ENCODE results near the gene GLP2R. TPM values are rescaled to one million over a fixed set of nuclear protein-coding genes. Genes with fewer than 3 reads are reported as not detected.

The GLP2R gene
- total RNA-seq, 2 experiments from 2014 or later: not detected

- Histone ChIP-seq H2AFZ (ENCODE audit: low read length) (no peak overlapping the region), H3K4me1 (ENCODE audit: insufficient read depth, low read length, poor library complexity, severe bottlenecking) (no peaks in the 10 kb centered on the region), H3K9me3 (ENCODE audit: low read length) (no peaks in the 10 kb centered on the region), H3K79me2 (ENCODE audit: insufficient read depth, low read depth, low read length) (no peaks in the 10 kb centered on the region), H3K27ac (ENCODE audit: low read depth, low read length, poor library complexity, severe bottlenecking) (no peak overlapping the region), H3K4me2 (ENCODE audit: low read length) (no peak overlapping the region), H3K4me3 (ENCODE audit: low read depth, low read length, poor library complexity, severe bottlenecking) (no peak overlapping the region), H3K9me2 (ENCODE audit: insufficient read depth, low read length) (no peaks in the 10 kb centered on the region), H4K20me1 (ENCODE audit: insufficient read depth, low read length) (no peaks in the 10 kb centered on the region), H3K36me3 (ENCODE audit: insufficient read depth, low read length) (no peaks in the 10 kb centered on the region)
- intact Hi-C loops (cut with micrococcal nuclease; ENCODE audit: unreplicated experiment): no loop called here
- no TSS peak for BruUV-seq (replicated peaks)
- ChIA-PET CTCF (ENCODE audit: unreplicated experiment) (no interaction called here), POLR2A (no interaction called here)
- TF ChIP-seq, protein P1, sequence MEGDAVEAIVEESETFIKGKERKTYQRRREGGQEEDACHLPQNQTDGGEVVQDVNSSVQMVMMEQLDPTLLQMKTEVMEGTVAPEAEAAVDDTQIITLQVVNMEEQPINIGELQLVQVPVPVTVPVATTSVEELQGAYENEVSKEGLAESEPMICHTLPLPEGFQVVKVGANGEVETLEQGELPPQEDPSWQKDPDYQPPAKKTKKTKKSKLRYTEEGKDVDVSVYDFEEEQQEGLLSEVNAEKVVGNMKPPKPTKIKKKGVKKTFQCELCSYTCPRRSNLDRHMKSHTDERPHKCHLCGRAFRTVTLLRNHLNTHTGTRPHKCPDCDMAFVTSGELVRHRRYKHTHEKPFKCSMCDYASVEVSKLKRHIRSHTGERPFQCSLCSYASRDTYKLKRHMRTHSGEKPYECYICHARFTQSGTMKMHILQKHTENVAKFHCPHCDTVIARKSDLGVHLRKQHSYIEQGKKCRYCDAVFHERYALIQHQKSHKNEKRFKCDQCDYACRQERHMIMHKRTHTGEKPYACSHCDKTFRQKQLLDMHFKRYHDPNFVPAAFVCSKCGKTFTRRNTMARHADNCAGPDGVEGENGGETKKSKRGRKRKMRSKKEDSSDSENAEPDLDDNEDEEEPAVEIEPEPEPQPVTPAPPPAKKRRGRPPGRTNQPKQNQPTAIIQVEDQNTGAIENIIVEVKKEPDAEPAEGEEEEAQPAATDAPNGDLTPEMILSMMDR (conservative IDR thresholded peaks at IDR 0.05; ENCODE audit: low read length): no peak
- TF ChIP-seq EZH2phosphoT487 (IDR thresholded peaks at IDR 0.05; ENCODE audit: borderline replicate concordance, low read depth, low read length): no peak
- no peak for DNase-seq (ENCODE audit: low spot score)
These were observed 86.7 kb downstream of the GLP2R start for GRCh38 chr17:9912121-9913099.

DNA sequence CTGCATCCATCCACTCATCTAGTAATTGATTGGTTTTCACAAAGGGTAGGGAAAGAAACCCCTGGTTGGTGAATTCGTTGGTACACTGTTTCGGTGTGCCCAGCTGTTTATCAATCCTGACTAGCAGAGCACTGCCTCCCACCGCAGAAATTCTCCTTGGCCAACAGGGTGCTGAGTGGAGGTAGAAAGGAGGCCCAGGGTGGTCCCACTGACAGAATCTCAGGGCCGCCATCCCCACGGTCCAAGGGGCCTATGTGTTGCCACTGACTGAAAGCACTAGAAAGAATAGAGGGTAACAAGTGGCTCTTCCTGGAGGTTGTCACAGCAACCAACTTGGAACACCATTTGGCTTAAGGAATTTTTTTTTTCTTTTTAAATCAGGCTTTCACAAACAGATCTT is 87.8 kb downstream of the GLP2R start:
- no peaks in the 10 kb centered on the region for H4K20me1 ChIP-seq (ENCODE audit: insufficient read depth, low read length)
- no peak overlapping the region for H3K4me2 ChIP-seq (ENCODE audit: low read length)
- BruUV-seq (replicated peaks): no TSS peak
- CTCF ChIA-PET (ENCODE audit: unreplicated experiment): no interaction called here
- H3K9me3 ChIP-seq (ENCODE audit: low read length): no peaks in the 10 kb centered on the region
- POLR2A ChIA-PET: no interaction called here
- no peaks in the 10 kb centered on the region for H3K79me2 ChIP-seq (ENCODE audit: insufficient read depth, low read depth, low read length)
- no peaks in the 10 kb centered on the region for H3K4me1 ChIP-seq (ENCODE audit: insufficient read depth, low read length, poor library complexity, severe bottlenecking)
- DNase-seq (ENCODE audit: low spot score): no peak
- no peak overlapping the region for H3K27ac ChIP-seq (ENCODE audit: low read depth, low read length, poor library complexity, severe bottlenecking)
- H2AFZ ChIP-seq (ENCODE audit: low read length): no peak overlapping the region
- intact Hi-C loops (cut with micrococcal nuclease; ENCODE audit: unreplicated experiment): no loop called here
- H3K36me3 ChIP-seq (ENCODE audit: insufficient read depth, low read length): no peaks in the 10 kb centered on the region
- no peak for TF ChIP-seq EZH2phosphoT487 (IDR thresholded peaks at IDR 0.05; ENCODE audit: borderline replicate concordance, low read depth, low read length)
- TF ChIP-seq, protein P1 (conservative IDR thresholded peaks at IDR 0.05; ENCODE audit: low read length): no peak
- H3K9me2 ChIP-seq (ENCODE audit: insufficient read depth, low read length): no peaks in the 10 kb centered on the region
- no peak overlapping the region for H3K4me3 ChIP-seq (ENCODE audit: low read depth, low read length, poor library complexity, severe bottlenecking)

GRCh38 chr17:9916108-9916507 is 90.4 kb downstream of the GLP2R start:
- H3K27ac ChIP-seq (ENCODE audit: low read depth, low read length, poor library complexity, severe bottlenecking): no peak overlapping the region
- H3K79me2 ChIP-seq (ENCODE audit: insufficient read depth, low read depth, low read length): no peaks in the 10 kb centered on the region
- H3K4me3 ChIP-seq (ENCODE audit: low read depth, low read length, poor library complexity, severe bottlenecking): no peak overlapping the region
- no peak for TF ChIP-seq EZH2phosphoT487 (IDR thresholded peaks at IDR 0.05; ENCODE audit: borderline replicate concordance, low read depth, low read length)
- TF ChIP-seq, protein P1 (conservative IDR thresholded peaks at IDR 0.05; ENCODE audit: low read length): no peak
- no peaks in the 10 kb centered on the region for H3K9me3 ChIP-seq (ENCODE audit: low read length)
- H4K20me1 ChIP-seq (ENCODE audit: insufficient read depth, low read length): no peaks in the 10 kb centered on the region
- ChIA-PET CTCF (ENCODE audit: unreplicated experiment) (no interaction called here), POLR2A (no interaction called here)
- H2AFZ ChIP-seq (ENCODE audit: low read length): no peak overlapping the region
- BruUV-seq (replicated peaks): no TSS peak
- no peaks in the 10 kb centered on the region for H3K9me2 ChIP-seq (ENCODE audit: insufficient read depth, low read length)
- intact Hi-C loops (cut with micrococcal nuclease; ENCODE audit: unreplicated experiment): no loop called here
- H3K4me1 ChIP-seq (ENCODE audit: insufficient read depth, low read length, poor library complexity, severe bottlenecking): no peaks in the 10 kb centered on the region
- no peak overlapping the region for H3K4me2 ChIP-seq (ENCODE audit: low read length)
- no peaks in the 10 kb centered on the region for H3K36me3 ChIP-seq (ENCODE audit: insufficient read depth, low read length)
- DNase-seq (ENCODE audit: low spot score): no peak
